ENCODE measurements around the gene UFC1. TPM values are rescaled to one million over a fixed set of nuclear protein-coding genes. Genes with fewer than 3 reads are reported as not detected.
A peak's percentile ranks its signal among the peaks of the same experiment; 100 is the strongest.

UFC1 gene
- polyA plus RNA-seq, 6 donors from 2014 or later: 119 to 151 (median 133) TPM

- Mint-ChIP-seq H3K27me3 (peaks cover 0 to 8% (median 4%) of the 10 kb centered on the region in 3 donors), H3K27ac (peak overlapping the region in 1 of 6 donors; percentile 60), H3K36me3 (peaks cover 34 to 45% of the 10 kb centered on the region in 2 donors), H3K9me3 (no peaks in the 10 kb centered on the region), H3K4me1 (peaks cover 21 to 49% (median 38%) of the 10 kb centered on the region in 3 donors), H3K4me3 (peak overlapping the region in 3 of 8 donors; percentile 20 to 52 (median 51))
- ATAC-seq (ENCODE audit: low read depth in 2 of 2) (no peak), DNase-seq (no peak)
These were observed 52.8 kb downstream of the UFC1 start for GRCh38 chr1:161206411-161207140.

- ATAC-seq (ENCODE audit: low read depth in 2 of 2): no peak
- DNase-seq: no peak
- Mint-ChIP-seq H3K27ac (no peak overlapping the region), H3K4me1 (peaks cover 21 to 43% (median 38%) of the 10 kb centered on the region in 3 donors), H3K9me3 (no peaks in the 10 kb centered on the region), H3K27me3 (peaks cover 0 to 8% (median 4%) of the 10 kb centered on the region in 3 donors), H3K36me3 (peaks cover 38 to 51% of the 10 kb centered on the region in 2 donors), H3K4me3 (no peak overlapping the region)
These were observed 53.4 kb downstream of the UFC1 start for GRCh38 chr1:161207173-161207572.

Other genes starting within 250 kb of the UFC1 start
- not detected for gene ITLN2, start 199.2 kb upstream of the UFC1 start, polyA plus RNA-seq (ENCODE audit: low read depth in 6 of 6)
- 1 to 10 TPM; 5.2 to 9.2 (median 6.7) TPM for gene F11R, start 132.8 kb upstream of the UFC1 start, polyA plus RNA-seq (ENCODE audit: low read depth in 6 of 6)
- 100 to 1,000 TPM; 477 to 790 (median 657) TPM for gene TSTD1, start 115.0 kb upstream of the UFC1 start, polyA plus RNA-seq (ENCODE audit: low read depth in 6 of 6)
- 10 to 100 TPM in 3 of 6 donors, 1 to 10 TPM in 3; 4.4 to 23.9 (median 9.7) TPM for gene USF1, start 108.0 kb upstream of the UFC1 start, polyA plus RNA-seq (ENCODE audit: low read depth in 6 of 6)
- gene ARHGAP30, start 84.1 kb upstream of the UFC1 start, polyA plus RNA-seq (ENCODE audit: low read depth in 6 of 6): 100 to 1,000 TPM in 1 of 6 donors, 10 to 100 TPM in 5; 42.4 to 154 (median 82.6) TPM
- gene NECTIN4, start 64.4 kb upstream of the UFC1 start, polyA plus RNA-seq (ENCODE audit: low read depth in 6 of 6): not detected
- 1 to 10 TPM in 5 of 6 donors, not detected in 1; 1.3 to 4.4 (median 2.3) TPM for gene KLHDC9, start 55.6 kb upstream of the UFC1 start, polyA plus RNA-seq (ENCODE audit: low read depth in 6 of 6)
- 10 to 100 TPM; 64.0 to 93.7 (median 88.7) TPM for gene PFDN2, start 35.9 kb upstream of the UFC1 start, polyA plus RNA-seq (ENCODE audit: low read depth in 6 of 6)
- gene NIT1, start 35.9 kb upstream of the UFC1 start, polyA plus RNA-seq (ENCODE audit: low read depth in 6 of 6): 10 to 100 TPM; 21.3 to 30.1 (median 25.6) TPM
- 10 to 100 TPM; 36.4 to 55.3 (median 39.2) TPM for gene DEDD, start 21.3 kb upstream of the UFC1 start, polyA plus RNA-seq (ENCODE audit: low read depth in 6 of 6)
- gene USP21, start 5.5 kb downstream of the UFC1 start, polyA plus RNA-seq (ENCODE audit: low read depth in 6 of 6): 10 to 100 TPM; 13.1 to 33.0 (median 18.5) TPM
- gene PPOX, start 12.4 kb downstream of the UFC1 start, polyA plus RNA-seq (ENCODE audit: low read depth in 6 of 6): 10 to 100 TPM; 12.7 to 20.3 (median 14.0) TPM
- 10 to 100 TPM; 37.8 to 51.6 (median 45.6) TPM for gene B4GALT3, start 23.5 kb downstream of the UFC1 start, polyA plus RNA-seq (ENCODE audit: low read depth in 6 of 6)
- gene ADAMTS4, start 45.1 kb downstream of the UFC1 start, polyA plus RNA-seq (ENCODE audit: low read depth in 6 of 6): under 1 TPM in 1 of 6 donors, not detected in 5; 0.03 TPM
- gene NDUFS2, start 48.4 kb downstream of the UFC1 start, polyA plus RNA-seq (ENCODE audit: low read depth in 6 of 6): 10 to 100 TPM; 66.1 to 98.8 (median 87.7) TPM
- 10 to 100 TPM in 4 of 6 donors, 1 to 10 TPM in 2; 4.9 to 28.0 (median 12.4) TPM for gene FCER1G, start 61.3 kb downstream of the UFC1 start, polyA plus RNA-seq (ENCODE audit: low read depth in 6 of 6)
- gene APOA2, start 69.7 kb downstream of the UFC1 start, polyA plus RNA-seq (ENCODE audit: low read depth in 6 of 6): not detected
- 1 to 10 TPM; 1.5 to 5.8 (median 4.4) TPM for gene TOMM40L, start 72.1 kb downstream of the UFC1 start, polyA plus RNA-seq (ENCODE audit: low read depth in 6 of 6)
- not detected for gene NR1I3, start 84.2 kb downstream of the UFC1 start, polyA plus RNA-seq (ENCODE audit: low read depth in 6 of 6)
- not detected for gene PCP4L1, start 104.8 kb downstream of the UFC1 start, polyA plus RNA-seq (ENCODE audit: low read depth in 6 of 6)
- not detected for gene MPZ, start 156.0 kb downstream of the UFC1 start, polyA plus RNA-seq (ENCODE audit: low read depth in 6 of 6)
- 100 to 1,000 TPM; 186 to 393 (median 238) TPM for gene SDHC, start 160.4 kb downstream of the UFC1 start, polyA plus RNA-seq (ENCODE audit: low read depth in 6 of 6)
- gene CFAP126, start 213.9 kb downstream of the UFC1 start, polyA plus RNA-seq (ENCODE audit: low read depth in 6 of 6): not detected